NCI-H524 treated with DMSO at 0.1 percent for 48 hours (cell line): ENCODE measurements around the gene PDLIM5.
"Not testable (repeated sequence)": the region's sequence is repeated elsewhere in the genome, so short reads cannot be mapped to it uniquely, and the experiment has no call there.

ENCODE experiments used
- DNase-seq: peaks from one replicate; lab custom pipeline; 2025; lab: John Stamatoyannopoulos, UW

Gene PDLIM5

DNA sequence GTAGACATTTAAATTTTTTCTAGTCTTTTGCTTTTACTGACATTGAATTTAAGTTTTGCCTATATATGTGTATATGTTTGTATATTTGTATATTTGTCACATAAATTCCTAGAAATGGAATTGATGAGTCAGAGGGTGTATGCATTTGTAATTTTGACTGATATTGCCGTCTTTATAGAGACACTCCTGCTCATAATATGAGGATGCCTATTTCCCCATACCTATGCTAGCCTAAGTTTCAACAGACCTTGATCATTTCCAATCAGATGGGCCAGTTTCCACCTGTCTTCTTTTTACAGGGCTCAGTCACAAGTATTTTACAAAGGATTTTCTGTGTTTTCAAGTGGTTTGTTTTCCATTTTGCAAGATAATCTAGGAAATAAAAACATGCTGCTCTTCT is 10.8 kb downstream of the PDLIM5 start:
- DNase-seq = no peak

DNA sequence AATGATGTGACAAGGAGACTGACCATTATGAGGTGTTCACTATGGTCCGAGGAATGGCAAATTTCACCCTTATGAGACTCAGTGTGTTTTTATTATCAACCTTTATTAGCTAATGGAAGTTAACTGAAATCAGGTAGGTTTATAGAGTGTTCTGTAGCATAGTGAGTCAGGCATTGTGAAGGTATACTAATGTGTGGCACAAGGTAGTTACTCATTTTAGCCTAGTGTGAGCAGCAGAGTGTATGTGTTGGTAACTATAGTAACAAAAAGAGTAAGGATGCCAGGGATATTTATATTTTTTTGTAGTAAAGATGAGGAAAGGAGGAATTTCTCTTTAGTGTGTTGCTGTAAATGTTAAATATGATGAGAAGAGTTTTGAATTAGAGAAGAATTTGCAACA is 12.0 kb downstream of the PDLIM5 start:
- no peak for DNase-seq

DNA sequence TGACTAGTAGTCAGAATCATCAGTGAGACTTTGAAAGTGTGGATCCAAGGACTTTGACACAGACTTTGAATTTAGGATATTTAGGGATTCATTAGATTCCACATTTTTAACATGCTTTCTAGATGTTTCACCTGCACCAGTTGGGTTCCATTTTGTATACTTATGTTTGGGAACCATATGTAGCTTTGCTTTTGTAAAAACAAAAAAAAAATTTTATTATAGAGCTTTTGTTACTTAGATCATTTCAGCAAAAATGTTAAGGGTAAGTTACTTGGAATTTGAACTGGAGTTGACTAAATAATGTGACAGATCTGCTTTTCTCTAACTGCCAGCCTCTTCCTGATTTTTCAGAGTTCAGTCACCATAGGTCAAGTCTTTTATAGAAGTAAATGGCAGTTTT is 14.6 kb downstream of the PDLIM5 start:
- DNase-seq = no peak

DNA sequence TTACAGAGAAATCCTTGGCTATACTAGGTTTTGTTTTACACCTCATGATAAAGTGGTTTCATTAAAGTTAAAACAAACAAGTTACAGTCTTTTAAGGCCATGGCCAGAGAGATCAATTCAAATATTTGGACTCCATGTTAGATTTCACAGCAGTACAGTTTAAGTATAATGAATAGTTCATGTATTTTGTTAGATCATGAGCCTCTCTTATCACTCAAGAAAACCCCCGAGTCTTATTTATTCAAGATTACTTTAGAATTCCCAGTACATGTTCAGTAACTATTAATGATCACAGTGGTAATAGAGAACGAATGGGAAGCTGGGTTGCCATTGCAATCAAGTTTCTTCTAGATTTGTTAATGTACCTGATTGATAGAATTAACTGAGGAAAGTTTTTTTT is 15.2 kb downstream of the PDLIM5 start:
- no peak for DNase-seq

DNA sequence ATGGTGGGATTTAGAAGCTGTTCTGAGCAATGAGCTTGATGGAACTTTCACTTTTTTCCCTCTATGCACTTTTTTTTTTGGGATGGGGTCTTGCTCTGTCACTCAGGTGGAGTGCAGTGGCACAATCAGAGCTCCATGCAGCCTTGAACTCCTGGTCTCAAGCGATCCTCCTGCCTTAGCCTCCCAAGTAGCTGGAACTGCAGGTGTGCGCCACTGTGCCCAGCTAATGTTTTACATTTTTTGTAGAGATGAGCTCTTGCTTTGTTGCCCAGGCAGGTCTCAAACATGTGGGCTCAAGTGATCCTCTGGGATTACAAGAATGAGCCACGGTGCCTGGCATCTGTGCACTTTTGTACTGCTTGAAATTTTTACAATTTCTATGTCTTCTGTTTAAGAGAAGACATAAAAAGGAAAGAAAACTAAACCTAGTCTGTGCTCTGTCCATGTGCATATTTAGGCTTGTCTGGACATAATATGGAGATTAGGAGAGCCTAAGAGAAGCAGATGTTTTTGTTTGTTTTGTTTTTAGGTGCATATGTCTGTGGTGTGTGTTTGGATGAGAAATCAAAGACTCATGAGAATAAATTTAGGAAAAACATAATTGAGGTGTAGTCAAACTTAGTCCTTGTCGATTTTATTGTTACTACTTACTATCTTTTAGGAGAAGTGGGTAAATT is 16.5 kb downstream of the PDLIM5 start:
- DNase-seq = no peak

DNA sequence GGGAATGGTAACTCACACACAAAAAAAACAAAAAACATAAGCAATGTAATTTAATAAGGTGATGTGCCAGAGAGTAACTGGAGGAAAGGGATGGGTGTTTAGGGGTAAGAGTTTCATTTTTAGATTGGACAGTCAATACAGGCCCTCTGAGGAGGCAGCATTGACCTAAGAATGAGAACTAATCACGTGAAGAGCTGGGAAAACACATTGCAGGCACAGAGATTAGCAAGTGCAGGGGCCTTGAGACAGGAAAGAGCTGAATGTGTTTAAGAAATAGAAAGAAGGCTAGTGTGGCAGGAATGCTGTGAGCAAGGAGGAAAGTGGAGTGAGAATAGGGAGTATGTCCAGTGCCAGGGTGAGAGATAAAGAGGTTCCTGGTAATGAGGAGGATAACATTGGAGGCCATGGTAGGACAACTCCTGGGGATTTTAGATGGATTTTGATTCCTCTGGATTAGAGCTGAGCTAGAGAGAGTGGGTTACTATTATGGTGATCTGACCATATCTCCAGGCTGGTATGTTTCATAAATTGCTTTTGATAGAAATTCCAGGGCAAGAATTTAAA is 17.6 kb downstream of the PDLIM5 start:
- no peak for DNase-seq

DNA sequence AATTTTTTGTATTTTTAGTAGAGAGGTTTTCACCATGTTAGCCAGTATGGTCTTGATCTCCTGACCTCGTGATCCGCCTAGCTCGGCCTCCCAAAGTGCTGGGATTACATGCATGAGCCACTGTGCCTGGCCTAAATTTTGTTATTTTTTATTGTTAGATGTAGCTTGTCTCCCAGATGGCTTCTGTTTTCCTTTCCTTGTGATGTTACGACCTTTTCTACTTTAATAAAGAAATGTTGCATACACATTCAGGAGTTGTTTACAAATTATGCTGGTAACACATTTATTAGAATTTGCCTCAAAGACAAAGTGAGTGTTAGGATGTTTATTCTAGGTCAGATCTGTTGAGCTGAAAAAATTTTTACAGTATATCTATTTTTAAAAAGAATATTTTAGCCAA is 18.4 kb downstream of the PDLIM5 start:
- DNase-seq = no peak

DNA sequence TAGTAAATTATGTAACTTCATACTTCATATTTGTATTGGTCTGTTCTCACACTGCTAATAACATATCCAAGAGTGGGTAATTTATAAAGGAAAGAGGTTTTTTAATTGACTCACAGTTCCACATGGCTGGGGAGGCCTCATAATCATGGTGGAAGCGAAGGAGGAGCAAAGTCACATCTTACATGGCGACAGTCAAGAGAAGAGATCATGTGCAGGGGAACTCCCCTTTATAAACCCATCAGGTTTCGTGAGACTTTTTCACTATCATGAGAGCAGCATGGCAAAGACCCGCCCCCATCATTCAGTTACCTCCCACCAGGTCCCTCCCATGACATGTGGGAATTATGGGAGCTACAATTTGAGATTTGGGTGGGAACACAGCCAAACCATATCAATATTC is 19.0 kb downstream of the PDLIM5 start:
- DNase-seq = not testable (repeated sequence)

DNA sequence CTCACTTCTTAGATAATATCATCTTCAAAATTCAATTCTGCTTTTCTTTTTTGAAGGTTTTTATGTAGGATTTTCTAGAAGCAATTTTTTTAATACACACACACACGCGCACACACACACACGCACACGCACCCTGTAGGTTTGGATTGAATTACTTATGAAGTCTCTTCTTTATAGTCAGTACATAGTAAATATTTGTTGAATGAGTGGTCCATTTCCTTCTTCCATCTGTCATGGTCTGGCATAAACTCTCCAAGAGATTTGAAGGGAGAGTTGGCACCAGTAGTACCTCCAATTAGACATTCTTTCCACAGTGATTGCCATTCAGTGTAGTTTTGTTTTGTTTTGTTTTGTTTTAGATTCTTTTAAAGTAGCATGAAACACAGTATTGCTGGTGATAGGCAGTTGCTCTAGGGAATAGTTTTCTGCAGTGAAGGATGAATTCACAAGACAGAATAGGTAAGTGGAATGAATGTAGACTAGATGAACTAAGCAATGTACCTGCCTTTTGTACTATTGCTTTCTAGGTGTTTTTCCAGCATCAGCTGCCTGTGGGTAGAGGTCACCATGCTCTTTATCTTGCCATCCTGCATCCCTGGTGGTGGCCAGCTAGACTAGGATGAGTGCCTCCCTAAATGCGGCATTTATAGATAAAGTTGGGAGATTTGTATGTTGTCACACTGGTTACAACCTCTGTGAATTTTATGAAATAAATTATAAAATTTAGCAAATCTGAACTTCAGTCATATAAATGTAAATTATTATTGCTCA is 20.5 kb downstream of the PDLIM5 start:
- no peak for DNase-seq

DNA sequence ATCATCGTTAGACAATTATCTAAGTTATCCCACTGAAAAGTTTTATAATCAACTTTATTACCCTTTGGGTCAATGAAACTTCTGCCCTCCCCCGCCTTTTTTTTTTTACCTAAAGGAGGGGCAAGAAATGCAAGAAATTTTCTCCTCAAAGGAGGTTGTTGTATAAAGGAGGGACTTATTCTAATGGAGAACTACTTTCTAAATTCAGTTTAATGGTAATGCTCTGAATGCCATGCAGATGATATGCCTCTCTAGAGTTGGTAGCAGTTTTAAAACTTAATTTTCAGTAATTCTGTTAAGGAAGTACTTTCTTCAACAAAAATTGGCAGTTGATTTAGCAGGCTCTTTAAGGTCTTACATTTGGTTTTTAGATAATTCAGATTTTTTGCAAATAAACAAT is 23.3 kb downstream of the PDLIM5 start:
- no peak for DNase-seq

DNA sequence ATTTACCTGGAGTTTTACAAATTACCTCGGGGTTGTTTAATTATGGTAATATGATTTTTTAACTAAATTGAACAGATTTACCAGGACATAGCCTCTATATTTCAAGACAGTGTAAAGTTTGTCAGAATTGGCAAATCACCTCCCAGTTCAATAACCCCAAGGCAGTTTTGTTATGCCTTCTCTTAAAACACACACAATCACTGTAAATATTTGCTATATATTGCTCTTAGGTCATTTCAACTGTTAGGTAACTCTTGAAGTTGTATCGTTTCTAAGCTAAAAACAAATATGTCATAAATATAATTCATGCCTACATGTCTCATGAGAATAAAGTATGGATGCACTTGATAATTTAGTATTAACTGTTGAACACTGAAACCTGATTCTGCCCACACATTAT is 24.1 kb downstream of the PDLIM5 start:
- DNase-seq = no peak

DNA sequence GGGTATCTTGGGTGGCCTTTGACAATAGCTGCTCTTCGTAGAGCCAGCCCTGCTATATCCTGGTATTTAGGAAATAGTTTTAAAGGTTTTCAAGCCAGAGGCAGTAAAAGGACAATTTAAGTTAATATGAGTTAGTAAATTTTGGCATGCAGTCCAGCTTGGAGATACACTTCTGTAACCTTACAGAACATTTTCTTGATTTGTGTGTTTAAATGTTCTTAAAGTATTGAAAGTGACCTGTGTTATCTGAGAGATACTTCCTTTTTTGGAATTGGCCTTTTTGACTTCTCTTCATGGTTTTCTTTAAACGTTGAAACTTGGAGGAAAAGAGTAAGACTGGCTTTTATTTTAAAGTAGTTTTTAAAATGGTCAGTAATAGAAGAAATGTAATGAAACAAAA is 25.5 kb downstream of the PDLIM5 start:
- DNase-seq = no peak

DNA sequence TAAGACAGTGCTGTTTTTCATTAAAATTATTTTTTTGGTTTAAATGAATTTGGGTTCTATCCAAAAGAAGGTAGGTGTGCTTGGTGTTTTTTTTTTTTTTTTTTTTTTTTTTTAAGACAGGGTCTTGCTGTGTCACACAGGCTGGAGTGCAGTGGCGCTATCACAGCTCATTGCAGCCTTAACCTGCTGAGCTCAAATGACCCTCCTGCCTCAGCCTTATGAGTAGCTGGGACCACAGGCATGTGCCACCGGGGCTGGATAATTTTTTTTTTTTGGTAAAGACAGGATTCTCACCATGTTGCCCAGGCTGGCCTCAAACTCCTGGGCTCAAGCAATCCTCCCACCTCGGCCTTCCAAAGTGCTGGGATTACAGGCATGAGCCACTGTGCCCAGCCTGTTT is 27.1 kb downstream of the PDLIM5 start:
- not testable (repeated sequence) for DNase-seq

DNA sequence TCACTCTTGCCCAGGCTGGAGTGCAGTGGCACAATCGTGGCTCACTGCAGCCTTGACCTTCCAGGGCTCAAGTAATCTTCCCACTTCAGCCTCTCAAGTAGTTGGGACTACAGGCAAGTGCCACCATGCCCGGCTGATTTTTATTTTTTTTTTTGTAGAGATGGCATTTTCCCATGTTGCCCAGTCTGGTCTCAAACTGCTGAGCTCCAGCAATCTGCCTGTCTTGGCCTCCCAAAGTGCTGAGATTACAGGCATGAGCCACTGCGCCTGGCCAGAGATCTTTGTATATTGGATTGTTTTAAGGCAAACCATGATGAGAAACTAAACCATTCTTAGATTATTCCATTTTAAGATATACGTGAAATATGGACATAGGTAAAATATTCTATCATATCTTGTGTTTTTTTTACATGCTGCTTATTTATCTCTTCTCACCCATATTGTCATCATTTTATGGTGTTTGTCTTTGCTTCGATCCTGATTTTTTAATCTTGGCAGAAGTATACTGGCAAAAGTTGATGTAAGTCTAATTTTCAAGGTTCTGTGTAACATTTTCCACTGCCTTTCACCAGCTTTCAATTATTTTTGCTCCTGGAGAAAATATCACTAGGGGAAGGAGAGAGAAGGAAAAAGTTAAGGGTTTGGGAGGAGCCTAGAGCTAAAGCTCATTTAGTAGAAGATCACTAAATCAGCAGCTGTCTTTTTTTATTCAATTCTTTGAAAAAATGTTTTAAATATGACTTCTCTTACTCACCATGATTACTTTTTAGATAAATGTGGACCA is 27.8 kb downstream of the PDLIM5 start:
- no peak for DNase-seq

DNA sequence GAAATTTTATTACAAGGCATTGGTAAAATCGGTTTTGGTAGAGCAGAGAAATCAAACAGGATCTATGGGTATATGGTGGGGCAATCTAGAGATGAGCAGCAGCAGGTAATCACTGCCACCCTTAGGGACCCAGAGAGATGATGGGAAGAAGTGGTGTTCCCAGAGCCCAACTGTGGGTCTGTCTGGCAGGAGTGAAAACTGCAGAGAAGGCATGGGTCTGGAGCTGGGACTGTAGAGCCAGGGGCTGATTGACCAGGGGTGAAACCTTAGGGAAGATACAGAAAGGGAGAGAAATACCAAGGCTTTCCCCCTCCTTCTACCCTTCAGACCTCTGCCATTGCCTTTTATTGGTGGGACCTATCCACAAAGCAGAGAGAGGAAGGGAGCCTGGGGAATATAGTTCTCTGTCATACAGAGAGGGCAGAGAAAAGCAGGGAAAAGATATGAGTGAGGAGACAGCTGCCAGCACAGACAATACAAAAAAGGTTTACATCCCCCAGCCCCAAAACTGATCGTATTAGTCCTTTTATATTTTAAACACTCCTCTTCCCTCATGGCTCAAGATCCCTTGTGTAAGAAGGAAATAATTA is 28.7 kb downstream of the PDLIM5 start:
- no peak for DNase-seq

DNA sequence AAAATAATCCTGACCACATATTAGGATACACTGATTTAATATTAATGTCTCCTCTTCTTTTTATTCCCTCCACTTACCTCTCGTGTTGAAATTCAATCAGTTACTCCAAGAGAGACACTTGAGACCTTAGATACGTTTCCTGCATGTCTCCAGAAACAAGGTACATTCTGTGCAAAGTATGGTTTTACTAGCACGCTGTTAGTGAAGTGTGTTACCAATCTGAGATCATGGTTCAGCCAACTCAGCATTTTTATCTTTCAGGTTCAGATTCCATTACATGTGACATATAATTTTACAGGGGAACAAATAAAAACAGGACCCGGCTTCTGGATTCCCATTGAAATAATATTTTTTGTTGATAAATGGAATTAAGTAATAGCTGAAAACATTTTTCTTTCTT is 32.2 kb downstream of the PDLIM5 start:
- DNase-seq = no peak

DNA sequence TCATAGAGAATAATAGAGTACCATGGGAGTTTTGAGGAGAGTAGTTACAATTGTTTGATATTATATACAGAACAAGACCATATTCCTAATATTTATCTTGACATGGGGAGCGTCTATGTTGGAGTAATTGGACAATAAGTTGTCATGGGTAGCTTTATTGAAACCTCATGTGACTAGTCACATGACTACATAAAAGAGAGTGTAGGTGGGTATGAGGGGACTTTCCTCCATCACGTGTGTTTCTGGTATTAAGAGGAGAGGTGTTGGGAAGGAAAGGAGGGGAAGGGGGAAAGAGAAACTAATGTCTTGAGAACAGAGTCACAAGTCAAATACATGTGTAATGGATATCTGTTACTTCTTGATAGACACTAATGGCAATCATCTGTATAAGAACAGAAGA is 33.1 kb downstream of the PDLIM5 start:
- no peak for DNase-seq

DNA sequence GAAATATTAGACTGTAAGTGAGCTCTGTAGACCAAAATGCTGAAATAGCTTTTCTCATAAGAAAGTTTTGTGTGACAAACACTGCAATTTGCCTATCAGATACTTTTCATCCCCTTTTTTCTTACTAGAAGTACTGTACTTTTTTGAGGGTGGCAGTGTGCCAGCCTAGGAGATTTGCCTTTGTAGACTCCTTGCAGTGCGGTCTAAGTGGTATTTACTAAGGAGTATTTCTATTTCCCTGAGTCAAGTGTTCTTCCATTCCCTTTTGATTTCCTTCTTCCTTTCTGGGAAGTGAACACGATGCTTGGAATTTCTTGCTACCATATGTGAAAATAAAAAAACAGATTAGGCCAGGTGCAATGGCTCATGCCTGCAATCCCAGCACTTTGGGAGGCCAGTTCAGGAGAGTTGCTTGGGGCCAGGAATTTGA is 34.6 kb downstream of the PDLIM5 start:
- no peak for DNase-seq

DNA sequence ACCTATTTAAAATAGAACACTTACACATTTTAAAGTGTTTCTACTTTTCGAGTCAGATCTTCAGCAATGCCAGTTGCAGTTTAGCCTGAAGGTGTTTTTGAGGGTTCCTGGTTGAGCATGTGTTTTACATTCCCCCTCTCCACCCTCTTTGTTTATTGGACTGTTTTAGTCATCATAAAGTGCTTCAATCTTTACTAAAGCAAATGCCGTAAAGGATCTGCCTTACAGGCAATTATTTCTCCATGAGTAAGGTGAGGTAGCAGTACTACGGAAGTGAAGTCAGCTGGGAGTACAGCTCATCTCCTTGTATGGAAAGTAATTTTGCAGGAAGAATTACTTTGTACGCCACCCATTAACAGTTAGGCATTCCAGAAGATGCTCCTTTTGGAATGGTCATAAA is 36.9 kb downstream of the PDLIM5 start:
- no peak for DNase-seq

DNA sequence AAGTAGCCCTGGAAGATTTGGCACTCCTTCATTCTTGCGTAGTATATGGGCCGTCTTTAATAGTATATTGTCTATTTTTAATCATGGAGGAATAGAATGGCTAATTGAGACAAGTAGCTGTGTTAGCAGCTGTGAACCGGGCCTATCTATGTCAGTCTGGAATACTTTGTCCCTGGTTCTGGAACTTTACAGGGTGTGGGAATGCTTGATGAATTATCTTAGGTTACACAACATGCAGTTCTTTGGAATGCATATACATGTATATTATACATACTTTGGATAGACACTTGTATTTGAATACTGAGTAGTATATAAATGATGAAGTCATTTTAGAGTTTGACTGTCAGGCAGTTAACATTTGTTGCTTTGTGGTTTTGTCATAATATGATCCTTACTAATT is 37.4 kb downstream of the PDLIM5 start:
- DNase-seq = no peak

DNA sequence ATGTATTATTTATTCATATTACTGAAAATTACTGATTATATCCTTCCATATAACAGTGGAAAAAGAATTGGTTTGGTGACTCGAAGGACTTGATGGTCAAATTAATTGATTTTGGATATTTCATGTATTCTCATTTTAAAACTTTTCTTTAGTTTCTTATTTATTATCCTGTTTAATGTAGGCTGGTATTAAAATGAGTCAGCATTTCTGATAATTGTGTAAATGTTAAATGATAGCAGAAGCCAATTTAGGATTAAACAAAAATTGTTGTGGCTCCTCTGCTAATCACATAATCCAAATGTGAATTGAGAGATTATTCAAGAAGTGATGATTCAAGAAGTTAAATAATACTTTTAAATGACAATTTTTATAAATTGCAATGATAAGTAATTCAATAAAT is 38.7 kb downstream of the PDLIM5 start:
- no peak for DNase-seq

DNA sequence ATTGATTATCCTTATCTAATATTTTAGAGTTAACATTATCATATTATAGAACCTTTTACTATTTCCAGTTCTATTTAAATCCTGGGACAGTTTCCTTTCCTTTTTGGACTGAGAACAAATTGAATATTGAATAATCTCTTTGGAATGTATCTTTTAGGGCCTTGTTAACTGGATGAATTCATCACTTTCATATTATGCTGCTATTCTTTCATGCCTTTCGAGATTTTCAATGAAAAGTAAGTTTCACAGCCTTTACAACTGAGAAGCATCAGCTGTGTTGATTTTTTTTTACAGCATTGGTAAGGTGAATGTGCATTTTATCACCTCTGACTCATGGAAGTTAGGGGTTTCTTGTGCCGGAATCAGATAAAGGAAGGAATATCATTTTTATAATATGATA is 39.6 kb downstream of the PDLIM5 start:
- DNase-seq = no peak
